ENCODE results near the gene MAST4.

GRCh38 chr5:66850354-66851075, 254.3 kb downstream of the MAST4 start:
- TF ChIP-seq, protein P1, sequence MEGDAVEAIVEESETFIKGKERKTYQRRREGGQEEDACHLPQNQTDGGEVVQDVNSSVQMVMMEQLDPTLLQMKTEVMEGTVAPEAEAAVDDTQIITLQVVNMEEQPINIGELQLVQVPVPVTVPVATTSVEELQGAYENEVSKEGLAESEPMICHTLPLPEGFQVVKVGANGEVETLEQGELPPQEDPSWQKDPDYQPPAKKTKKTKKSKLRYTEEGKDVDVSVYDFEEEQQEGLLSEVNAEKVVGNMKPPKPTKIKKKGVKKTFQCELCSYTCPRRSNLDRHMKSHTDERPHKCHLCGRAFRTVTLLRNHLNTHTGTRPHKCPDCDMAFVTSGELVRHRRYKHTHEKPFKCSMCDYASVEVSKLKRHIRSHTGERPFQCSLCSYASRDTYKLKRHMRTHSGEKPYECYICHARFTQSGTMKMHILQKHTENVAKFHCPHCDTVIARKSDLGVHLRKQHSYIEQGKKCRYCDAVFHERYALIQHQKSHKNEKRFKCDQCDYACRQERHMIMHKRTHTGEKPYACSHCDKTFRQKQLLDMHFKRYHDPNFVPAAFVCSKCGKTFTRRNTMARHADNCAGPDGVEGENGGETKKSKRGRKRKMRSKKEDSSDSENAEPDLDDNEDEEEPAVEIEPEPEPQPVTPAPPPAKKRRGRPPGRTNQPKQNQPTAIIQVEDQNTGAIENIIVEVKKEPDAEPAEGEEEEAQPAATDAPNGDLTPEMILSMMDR (IDR thresholded peaks at IDR 0.05), result no peak
- no peak for TF ChIP-seq MAFK (IDR thresholded peaks at IDR 0.05; ENCODE audit: partially characterized antibody)
- no peak for TF ChIP-seq MAX (IDR thresholded peaks at IDR 0.05)
- TF ChIP-seq CBX2 (IDR thresholded peaks at IDR 0.05; ENCODE audit: borderline replicate concordance, low read depth), result no peak
- TF ChIP-seq, protein P2, sequence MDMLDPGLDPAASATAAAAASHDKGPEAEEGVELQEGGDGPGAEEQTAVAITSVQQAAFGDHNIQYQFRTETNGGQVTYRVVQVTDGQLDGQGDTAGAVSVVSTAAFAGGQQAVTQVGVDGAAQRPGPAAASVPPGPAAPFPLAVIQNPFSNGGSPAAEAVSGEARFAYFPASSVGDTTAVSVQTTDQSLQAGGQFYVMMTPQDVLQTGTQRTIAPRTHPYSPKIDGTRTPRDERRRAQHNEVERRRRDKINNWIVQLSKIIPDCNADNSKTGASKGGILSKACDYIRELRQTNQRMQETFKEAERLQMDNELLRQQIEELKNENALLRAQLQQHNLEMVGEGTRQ (IDR thresholded peaks at IDR 0.05), result no peak
- TF ChIP-seq PBX3 (IDR thresholded peaks at IDR 0.05), result no peak
- no peak for TF ChIP-seq MYC (IDR thresholded peaks at IDR 0.05; ENCODE audit: borderline replicate concordance, low read length)
- no peak for TF ChIP-seq RCOR1 (IDR thresholded peaks at IDR 0.05; ENCODE audit: low read depth, low read length)
- TF ChIP-seq ESRRA (IDR thresholded peaks at IDR 0.05; ENCODE audit: borderline replicate concordance, low read length), result no peak
- TF ChIP-seq KDM5A (IDR thresholded peaks at IDR 0.05), result no peak
- TF ChIP-seq JUNB (IDR thresholded peaks at IDR 0.05), result no peak
- TF ChIP-seq CEBPB (IDR thresholded peaks at IDR 0.05), result peak in 1 of 2 experiments; percentile 50; a peak in 1 of 4 replicates
- no peak for TF ChIP-seq POLR2A (IDR thresholded peaks at IDR 0.05; ENCODE audit: low read length)
- no peak for TF ChIP-seq POLR2AphosphoS2 (conservative IDR thresholded peaks at IDR 0.05; ENCODE audit: low read length)

Measured in A549 (cell line).